CD1c-positive myeloid dendritic cell (primary cell): ENCODE data around the gene FAM177B.

Experiments
- DNase-seq: peaks from one replicate; pipeline ENCODE4 v3.0.0-alpha.2; 2016; ENCODE audit errors: extremely low spot score

Gene FAM177B

DNA sequence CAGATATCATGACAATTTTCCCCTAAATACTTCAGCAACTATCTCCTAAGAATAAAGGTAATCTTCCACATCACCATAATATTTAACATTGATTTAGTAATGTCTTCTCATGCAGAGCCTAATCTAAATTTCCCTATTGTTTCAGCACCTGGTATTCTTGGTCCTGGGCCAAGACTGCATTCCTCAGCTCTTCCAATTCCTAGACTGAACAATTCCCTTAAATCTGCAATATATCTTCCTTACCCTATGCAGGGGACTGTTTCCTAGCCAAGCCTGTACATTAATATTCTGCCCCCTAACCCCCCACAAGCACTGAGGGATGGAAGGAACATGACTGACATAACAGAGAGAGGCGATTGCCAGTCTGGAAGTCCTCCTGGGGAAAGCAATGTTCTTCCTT lies 49.1 kb downstream of the FAM177B start:
- DNase-seq, result no peak

DNA sequence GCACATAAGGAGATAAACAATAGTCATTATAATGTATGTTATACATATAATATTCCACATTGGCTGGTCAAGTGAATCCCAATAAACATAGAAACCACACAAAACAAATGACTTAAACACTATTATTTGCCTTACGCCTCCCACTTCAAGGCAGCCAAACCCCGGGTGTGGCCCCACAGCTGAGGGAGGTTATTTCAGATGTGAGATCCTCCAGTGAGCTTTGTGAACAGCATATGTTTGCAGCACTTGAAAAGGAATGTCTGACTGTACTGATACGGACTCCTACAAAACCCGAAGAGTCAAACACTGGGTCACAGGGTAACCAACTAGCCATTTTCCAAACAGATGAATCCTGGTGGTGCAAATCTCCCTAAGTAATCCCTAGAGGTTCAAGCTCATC lies 50.7 kb downstream of the FAM177B start:
- no peak for DNase-seq

DNA sequence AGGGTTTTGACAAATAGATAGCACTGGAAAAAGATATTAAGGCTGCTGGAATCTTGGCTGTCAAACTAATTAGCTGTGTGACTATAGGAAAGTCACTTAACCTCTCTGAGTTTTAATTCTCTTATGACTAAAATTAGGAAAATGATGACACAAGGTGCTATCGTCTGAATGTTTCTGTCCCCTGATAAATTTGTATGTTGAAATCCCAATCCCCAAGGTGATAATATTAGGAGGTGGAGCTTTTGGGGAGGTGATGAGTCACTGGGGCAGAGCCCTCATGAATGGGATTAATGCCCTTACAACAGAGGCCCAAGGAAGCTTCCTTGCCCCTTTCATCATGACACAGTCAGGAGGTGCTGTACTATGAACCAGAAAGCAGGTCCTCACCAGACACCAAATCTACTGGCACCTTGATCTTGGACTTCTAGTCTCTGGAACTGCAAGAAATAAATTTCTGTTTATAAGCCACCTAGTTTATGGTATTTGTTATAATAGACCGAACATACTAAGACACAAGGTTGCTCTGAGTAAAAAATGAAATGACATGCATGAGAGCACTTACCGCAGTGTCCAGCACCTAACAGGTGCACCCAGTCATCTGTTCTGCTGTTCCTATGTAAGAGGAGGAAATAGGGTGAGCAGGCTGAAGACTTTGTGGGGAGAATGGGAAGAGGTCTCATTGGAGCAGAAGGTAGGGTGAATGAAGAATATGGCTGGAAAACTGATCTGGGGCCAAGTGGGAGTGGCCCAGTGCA lies 51.6 kb downstream of the FAM177B start:
- no peak for DNase-seq

DNA sequence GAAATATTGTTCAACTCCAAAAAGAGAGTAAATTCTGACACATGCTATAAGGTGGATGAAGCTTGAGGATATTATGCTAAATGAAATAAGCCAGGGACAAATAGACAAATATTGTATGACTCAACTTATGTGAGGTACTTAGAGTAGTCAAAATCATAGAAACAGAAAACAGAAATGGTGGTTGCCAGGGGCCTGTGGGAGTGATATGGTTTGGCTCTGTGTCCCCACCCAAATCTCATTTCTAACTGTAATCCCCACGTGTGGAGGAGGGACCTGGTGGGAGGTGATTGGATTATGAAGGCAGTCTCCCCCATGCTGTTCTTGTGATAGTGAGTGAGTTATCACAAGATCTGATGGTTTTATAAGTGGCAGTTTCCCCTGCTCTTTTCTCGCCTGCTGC lies 53.1 kb downstream of the FAM177B start:
- no peak for DNase-seq

DNA sequence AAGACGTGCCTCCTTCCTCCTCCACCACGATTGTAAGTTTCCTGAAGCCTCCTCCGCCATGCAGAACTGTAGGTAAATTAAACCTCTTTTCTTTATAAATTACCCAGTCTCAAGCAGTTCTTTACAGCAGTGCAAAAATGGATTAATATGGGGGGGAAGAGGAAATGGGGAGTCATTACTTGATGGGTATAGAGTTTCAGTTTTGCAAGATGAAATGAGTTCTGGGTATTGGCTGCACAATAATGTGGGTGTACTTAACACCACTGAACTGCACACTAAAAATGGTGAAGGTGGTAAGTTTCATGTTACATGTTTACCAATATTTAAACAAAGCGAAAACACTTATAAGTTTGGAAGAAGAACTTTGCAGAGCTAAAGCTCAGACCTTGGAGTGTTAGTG lies 53.5 kb downstream of the FAM177B start:
- no peak for DNase-seq

DNA sequence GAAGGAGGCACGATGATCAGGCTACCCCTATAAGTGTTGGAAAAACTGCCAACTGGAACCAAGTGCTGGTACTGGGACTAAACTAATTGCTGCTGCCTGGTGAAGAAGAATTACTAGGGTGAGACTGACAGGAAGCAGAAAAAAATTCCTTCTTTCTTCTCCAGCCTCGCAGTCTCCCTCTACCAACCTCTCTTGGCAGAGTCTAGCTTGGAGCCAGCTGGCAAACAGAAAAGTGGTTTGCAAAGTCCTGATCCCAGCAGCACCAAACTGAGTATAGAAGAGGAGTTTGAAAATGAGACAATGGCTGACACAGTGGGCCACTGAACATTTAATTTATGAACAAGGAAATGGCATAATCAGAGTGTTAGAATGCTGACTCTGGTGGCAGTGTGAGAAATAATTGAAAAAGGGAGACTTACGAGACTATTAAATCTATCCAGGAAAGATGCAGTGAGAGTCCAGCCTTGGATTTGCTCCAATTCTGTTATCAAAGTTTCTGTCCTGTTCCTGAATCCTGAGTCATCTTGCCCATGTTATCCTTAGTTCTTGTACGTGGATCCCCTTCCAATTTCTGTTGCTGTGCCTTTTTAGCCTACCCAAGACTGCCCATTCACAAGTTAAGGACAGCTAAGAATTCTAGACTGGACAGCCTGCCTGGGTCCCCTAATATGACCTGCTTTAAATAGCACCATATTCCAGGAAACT lies 54.2 kb downstream of the FAM177B start:
- no peak for DNase-seq

DNA sequence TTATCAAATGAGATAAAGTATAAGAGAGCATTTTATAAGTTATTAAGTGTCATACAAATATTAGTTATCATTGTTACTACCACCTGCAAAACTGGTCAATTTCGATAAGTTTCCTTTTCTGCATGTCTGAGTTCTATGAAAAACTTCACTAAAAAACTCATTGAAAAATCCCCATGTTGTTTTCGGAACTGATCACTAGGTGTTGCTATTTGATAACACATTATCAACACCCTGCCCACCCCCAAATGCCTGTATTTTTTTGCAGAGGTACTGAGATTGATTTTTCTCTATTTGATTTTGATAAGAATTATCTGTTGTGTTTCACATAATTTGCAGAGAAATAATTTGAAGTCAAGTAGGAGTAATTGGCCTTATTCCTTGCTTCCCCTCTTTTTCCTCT lies 55.7 kb downstream of the FAM177B start:
- peak; percentile 12 for DNase-seq

DNA sequence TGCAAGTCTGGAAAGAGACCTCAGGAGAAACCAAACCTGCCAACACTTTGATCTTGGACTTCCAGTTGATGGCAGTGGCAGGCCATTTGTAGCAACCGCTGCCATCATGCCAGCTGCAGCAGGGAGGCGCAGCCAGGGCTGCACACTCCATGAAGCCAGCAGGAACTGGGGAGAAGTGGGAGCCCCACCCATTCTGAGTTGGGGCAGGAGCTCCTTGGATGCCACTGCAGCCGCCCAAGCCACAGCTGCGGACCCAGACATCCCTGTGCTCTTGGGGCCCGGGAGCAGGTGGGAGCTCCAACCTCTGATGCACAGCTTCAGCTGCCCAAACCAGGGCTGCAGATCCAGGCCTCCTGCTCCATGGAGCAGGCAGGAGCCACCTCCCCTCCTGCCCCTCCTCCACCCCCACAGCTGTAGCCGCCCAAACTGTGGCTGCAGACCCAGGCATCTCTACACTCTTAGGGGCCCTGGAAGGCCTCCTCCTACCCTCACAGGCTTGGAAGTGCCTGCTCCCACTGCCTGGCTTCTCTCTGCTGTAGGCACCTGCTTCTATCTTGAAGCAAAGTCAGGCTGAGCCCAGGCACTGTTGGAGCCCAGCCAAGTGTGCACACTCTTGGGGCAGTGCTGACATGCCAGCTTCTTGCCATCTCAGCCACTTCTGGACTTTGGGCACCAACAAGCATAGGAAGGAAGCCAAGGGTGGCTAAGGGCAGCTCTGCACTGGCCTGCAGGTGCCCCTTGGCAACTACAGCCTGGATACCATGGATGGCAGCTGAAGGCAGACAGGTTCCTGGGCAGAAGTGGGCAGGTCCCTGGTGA lies 57.9 kb downstream of the FAM177B start:
- no peak for DNase-seq

DNA sequence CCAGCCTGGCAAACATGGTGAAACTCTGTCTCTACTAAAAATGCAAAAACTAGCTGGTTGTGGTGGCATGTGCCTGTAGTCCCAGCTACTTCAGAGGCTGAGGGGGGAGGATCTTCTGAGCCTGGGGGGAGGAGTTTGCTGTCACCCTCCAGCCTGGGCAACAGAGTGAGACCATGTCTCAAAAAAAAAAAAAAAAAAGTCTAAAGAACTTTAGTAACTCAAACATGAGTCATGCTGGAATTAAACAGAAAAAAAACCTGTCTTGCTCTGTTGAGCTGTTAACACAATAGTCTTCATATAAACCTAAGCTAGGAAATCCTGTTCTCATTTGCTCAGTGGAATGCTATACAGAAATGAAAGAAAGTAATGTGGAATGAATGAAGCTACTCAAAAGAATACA lies 61.1 kb downstream of the FAM177B start:
- DNase-seq, result no peak

DNA sequence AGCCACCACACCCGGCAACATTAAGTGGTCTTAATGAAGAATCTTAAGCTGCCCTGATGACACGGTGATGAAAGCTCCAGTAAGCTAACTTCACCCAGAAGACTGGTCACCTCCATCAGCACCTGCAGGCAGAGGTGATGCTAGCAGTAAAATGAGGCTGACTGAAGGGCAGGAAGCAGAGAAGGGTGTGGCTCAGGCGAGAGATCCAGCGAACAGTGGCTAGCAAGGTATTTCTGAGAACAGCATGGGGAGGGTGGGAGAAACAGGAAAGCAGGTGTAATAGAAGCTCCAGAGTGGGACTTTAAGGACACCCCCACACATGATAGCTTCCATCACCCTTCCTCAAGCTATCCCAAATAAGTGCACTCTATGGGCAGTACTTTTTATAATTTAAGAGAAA lies 62.0 kb downstream of the FAM177B start:
- no peak for DNase-seq
